Fibroblast of lung (primary cell): ENCODE measurements around the gene DNAH1.

Source experiments
- CTCF ChIP-seq, 2 donors: IDR thresholded peaks in 1 of 2; conservative IDR thresholded peaks in 1 of 2; 1 replicate in 1 of 2; 2 replicates in 1 of 2; pipeline ENCODE4 v1.5.1; 2011 to 2012; ENCODE audit warnings: low read length in 2 of 2, control low read depth in 1 of 2, inconsistent platforms in 1 of 2, low read depth in 1 of 2, mild to moderate bottlenecking in 1 of 2
- EZH2 ChIP-seq: IDR thresholded peaks from 2 replicates; pipeline ENCODE4 v1.5.1; 2012; ENCODE audit warnings: low read length, control low read depth, mild to moderate bottlenecking; ENCODE audit errors: missing control alignments

GRCh38 chr3:52314489-52314888 lies 1.6 kb upstream of the DNAH1 start:
- TF ChIP-seq CTCF (conservative IDR thresholded peaks at IDR 0.05 in 1 of 2, IDR thresholded peaks at IDR 0.05 in 1 of 2; ENCODE audit: low read depth in 1 of 2, low read length in 2 of 2) (no peak), EZH2 (no peak)
